Left hindlimb (tissue), 1 donor: ENCODE measurements around the gene PPP3CA.

Experiments
- DNase-seq: peaks from one replicate; pipeline ENCODE4 v3.0.0-alpha.2; 2018

The PPP3CA gene

GRCh38 chr4:101286663-101287062 lies 60.7 kb downstream of the PPP3CA start:
- no peak for DNase-seq

GRCh38 chr4:101285985-101286384 lies 61.3 kb downstream of the PPP3CA start:
- no peak for DNase-seq

GRCh38 chr4:101284546-101284945 lies 62.8 kb downstream of the PPP3CA start:
- DNase-seq: no peak

- DNase-seq: no peak
Measured at GRCh38 chr4:101283434-101283833, 63.9 kb downstream of the PPP3CA start.

- DNase-seq: no peak
Measured at GRCh38 chr4:101282076-101282844, 65.1 kb downstream of the PPP3CA start.

- DNase-seq: no peak
Measured at GRCh38 chr4:101280866-101281600, 66.3 kb downstream of the PPP3CA start.

- peak; percentile 50 for DNase-seq
Measured at GRCh38 chr4:101279377-101279871, 67.9 kb downstream of the PPP3CA start.

GRCh38 chr4:101277671-101278070 lies 69.7 kb downstream of the PPP3CA start:
- DNase-seq: no peak

GRCh38 chr4:101276661-101277060 lies 70.7 kb downstream of the PPP3CA start:
- DNase-seq: no peak

- no peak for DNase-seq
Measured at GRCh38 chr4:101274888-101275752, 72.2 kb downstream of the PPP3CA start.

GRCh38 chr4:101271516-101271915 lies 75.8 kb downstream of the PPP3CA start:
- DNase-seq: no peak

GRCh38 chr4:101269682-101270081 lies 77.6 kb downstream of the PPP3CA start:
- DNase-seq: no peak

- no peak for DNase-seq
Measured at GRCh38 chr4:101265816-101266172, 81.5 kb downstream of the PPP3CA start.

- DNase-seq: no peak
Measured at GRCh38 chr4:101264993-101265815, 82.1 kb downstream of the PPP3CA start.

- DNase-seq: no peak
Measured at GRCh38 chr4:101264512-101264911, 82.8 kb downstream of the PPP3CA start.

- DNase-seq: no peak
Measured at GRCh38 chr4:101262683-101263082, 84.6 kb downstream of the PPP3CA start.

- DNase-seq: no peak
Measured at GRCh38 chr4:101259876-101260275, 87.5 kb downstream of the PPP3CA start.

GRCh38 chr4:101258883-101259282 lies 88.4 kb downstream of the PPP3CA start:
- DNase-seq: no peak

GRCh38 chr4:101256222-101256621 lies 91.1 kb downstream of the PPP3CA start:
- DNase-seq: no peak

GRCh38 chr4:101254776-101255175 lies 92.5 kb downstream of the PPP3CA start:
- DNase-seq: no peak

- DNase-seq: no peak
Measured at GRCh38 chr4:101253121-101253520, 94.2 kb downstream of the PPP3CA start.

GRCh38 chr4:101252721-101253120 lies 94.6 kb downstream of the PPP3CA start:
- DNase-seq: no peak
